Measurements from ENCODE around the gene GPR17.

GPR17 gene

GRCh38 chr2:127630864-127631540 is 15.0 kb upstream of the GPR17 start:
- no peak for DNase-seq

GRCh38 chr2:127631541-127631996 is 14.4 kb upstream of the GPR17 start:
- DNase-seq: no peak

DNA sequence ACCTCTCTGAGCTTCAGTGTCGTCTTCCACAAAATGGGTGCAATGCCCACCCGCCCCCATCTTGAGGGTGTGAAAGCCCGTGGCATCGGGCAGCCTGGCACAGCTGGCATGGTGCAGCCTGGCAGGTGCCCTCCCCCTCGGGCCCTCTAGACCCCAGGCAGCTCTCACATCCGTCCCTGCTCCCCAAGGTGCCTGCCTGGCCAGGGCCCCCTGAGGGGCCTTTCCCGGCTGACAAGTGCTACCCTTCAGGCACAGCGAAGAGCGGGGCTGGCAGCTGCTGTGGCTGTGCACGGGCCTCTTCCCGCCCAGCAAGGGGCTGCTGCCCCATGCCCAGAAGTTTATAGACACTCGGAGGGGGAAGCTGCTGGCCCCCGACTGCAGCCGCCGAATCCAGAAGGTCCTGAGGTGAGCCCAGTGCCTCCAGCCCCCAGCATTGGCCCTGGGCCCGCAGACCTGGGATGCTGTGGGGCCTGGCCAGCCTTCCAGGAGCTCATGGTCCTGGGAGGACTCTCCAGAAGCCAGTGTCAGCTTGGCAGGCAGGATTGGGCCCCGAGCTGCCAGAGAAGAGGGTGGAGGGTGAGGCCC is 13.9 kb upstream of the GPR17 start:
- no peak for DNase-seq

- DNase-seq: no peak
These were observed 13.1 kb upstream of the GPR17 start for GRCh38 chr2:127632592-127633489.

GRCh38 chr2:127633556-127634065 is 12.3 kb upstream of the GPR17 start:
- no peak for DNase-seq

- DNase-seq: no peak
These were observed 11.8 kb upstream of the GPR17 start for GRCh38 chr2:127634066-127634617.

- no peak for DNase-seq
These were observed 11.2 kb upstream of the GPR17 start for GRCh38 chr2:127634626-127635379.

GRCh38 chr2:127635380-127636237 is 10.3 kb upstream of the GPR17 start:
- no peak for DNase-seq

DNA sequence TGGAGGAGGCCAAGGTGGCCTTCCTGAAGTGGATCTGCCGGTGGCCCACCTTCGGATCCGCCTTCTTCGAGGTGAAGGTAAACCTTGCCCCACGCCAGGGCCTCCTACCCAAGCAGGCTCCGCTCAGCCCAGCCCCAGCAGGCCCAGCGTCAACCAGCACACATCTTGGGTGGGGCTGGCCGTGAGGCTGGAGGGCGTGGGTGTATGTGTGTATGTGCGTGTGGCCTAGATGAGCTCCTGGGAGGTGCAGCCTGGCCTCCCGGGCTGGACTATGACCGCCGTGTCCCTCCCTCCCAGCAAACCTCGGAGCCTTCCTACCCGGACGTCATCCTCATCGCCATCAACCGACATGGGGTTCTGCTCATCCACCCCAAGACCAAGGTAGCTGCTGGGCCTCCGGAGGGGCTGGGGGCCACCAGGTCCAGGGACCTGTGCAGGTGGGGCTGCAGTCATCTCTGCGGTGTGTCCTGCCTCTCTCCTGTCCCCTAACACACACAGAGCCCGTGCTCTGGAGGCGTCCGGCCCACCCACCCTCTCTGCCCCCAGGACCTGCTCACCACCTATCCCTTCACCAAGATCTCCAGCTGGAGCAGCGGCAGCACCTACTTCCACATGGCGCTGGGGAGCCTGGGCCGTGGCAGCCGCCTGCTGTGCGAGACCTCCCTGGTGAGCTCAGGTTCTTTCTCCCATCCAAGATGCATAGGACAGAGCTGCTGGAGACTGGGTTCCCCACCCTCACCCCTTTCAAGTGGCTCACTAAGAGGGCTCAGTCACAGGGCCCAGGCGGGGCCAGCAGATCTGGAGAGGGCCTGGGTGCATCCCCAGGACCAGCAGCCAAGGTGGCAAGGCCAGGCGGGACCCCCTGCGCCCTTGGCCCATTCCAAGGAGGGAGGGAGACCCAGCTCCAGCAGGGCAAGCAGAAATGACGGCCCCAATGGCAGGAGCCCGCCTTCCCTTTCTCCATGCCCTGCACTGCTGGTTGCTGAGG is 9.4 kb upstream of the GPR17 start:
- no peak for DNase-seq

GRCh38 chr2:127637236-127637630 is 8.7 kb upstream of the GPR17 start:
- DNase-seq: no peak

- DNase-seq: no peak
These were observed 8.2 kb upstream of the GPR17 start for GRCh38 chr2:127637725-127638252.

GRCh38 chr2:127638361-127639110 is 7.4 kb upstream of the GPR17 start:
- DNase-seq: no peak

- no peak for DNase-seq
These were observed 6.9 kb upstream of the GPR17 start for GRCh38 chr2:127639111-127639474.

DNA sequence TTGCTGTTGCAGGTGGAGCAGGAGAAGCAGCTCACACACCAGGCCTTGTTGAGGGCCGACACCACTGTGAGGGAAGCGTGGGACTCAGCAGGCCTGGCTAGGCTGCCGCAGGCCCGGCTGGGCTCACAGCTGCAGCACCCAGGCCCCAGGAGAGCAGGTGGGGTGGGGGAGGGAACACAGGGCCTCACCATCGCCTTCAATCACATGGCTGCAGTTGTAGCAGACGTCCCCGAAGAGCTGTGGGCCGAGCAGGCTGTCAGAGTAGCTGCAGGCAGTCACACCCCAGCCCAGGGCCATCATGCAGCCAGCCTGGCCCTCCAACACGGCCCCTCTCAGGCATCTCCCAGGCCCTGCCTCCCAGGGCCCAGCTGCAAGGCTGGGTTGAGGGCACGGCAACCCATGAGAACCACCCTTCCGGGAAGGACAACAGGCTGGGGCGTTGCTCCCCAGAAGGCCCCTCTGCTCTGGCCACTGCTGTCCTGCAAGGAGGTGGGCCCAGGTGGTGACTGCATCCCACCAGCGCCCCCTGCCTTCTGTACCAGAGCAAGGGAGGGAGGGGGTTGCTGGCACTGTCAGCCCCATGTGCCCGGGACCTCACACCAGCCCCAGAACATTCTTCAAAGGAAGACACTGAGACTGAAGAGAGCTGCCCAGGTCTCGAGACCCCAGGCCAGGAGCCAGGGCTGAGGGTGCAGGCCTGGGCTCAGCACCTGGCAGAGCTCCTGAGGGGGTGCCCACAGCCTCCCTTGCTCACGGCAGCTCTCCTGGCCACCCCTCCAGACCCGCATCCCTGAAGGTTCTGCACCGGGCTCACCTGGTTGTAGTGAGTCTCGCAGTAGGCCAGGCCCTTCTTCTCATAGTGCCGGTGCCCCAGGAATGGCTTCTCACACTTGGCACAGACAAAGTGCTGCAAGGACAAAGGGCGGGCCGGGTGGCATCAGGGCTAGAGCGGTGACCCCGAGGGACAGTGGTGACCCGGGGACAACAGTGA is 5.6 kb upstream of the GPR17 start:
- no peak for DNase-seq

GRCh38 chr2:127641133-127641532 is 4.8 kb upstream of the GPR17 start:
- DNase-seq: no peak

- no peak for DNase-seq
These were observed 4.0 kb upstream of the GPR17 start for GRCh38 chr2:127641846-127642507.

- no peak for DNase-seq
These were observed 3.1 kb upstream of the GPR17 start for GRCh38 chr2:127642706-127643438.

Measured in NCI-H187 (cell line).